Activated CD8-positive, alpha-beta memory T cell treated with anti-CD3 and anti-CD28 coated beads, Interleukin-2, amount 50 U/mL, for 4 hours (primary cell): Measurements from ENCODE around the gene TDRD3.

ENCODE experiments used
- DNase-seq: peaks from one replicate; pipeline ENCODE4 v3.0.0-alpha.2; 2020

The TDRD3 gene

GRCh38 chr13:60463787-60464186 is 66.8 kb downstream of the TDRD3 start:
- no peak for DNase-seq

GRCh38 chr13:60467098-60467497 is 70.1 kb downstream of the TDRD3 start:
- no peak for DNase-seq

GRCh38 chr13:60479273-60479672 is 82.3 kb downstream of the TDRD3 start:
- no peak for DNase-seq

GRCh38 chr13:60482012-60482411 is 85.0 kb downstream of the TDRD3 start:
- DNase-seq, result no peak

- no peak for DNase-seq
Observed at GRCh38 chr13:60484865-60485264, 87.8 kb downstream of the TDRD3 start.

- DNase-seq, result no peak
Observed at GRCh38 chr13:60491531-60491930, 94.5 kb downstream of the TDRD3 start.

- no peak for DNase-seq
Observed at GRCh38 chr13:60492187-60492586, 95.2 kb downstream of the TDRD3 start.

GRCh38 chr13:60494296-60494695 is 97.3 kb downstream of the TDRD3 start:
- no peak for DNase-seq

- no peak for DNase-seq
Observed at GRCh38 chr13:60501236-60501635, 104.2 kb downstream of the TDRD3 start.

- no peak for DNase-seq
Observed at GRCh38 chr13:60509601-60510386, 112.8 kb downstream of the TDRD3 start.

- no peak for DNase-seq
Observed at GRCh38 chr13:60511637-60512036, 114.6 kb downstream of the TDRD3 start.

GRCh38 chr13:60514891-60515290 is 117.9 kb downstream of the TDRD3 start:
- DNase-seq, result no peak

- no peak for DNase-seq
Observed at GRCh38 chr13:60519496-60519895, 122.5 kb downstream of the TDRD3 start.

GRCh38 chr13:60520902-60521569 is 124.0 kb downstream of the TDRD3 start:
- DNase-seq, result no peak

GRCh38 chr13:60538566-60538965 is 141.5 kb downstream of the TDRD3 start:
- DNase-seq, result no peak

GRCh38 chr13:60540276-60540675 is 143.3 kb downstream of the TDRD3 start:
- DNase-seq, result no peak

- DNase-seq, result no peak
Observed at GRCh38 chr13:60562096-60562780, 165.2 kb downstream of the TDRD3 start.

GRCh38 chr13:60571571-60571970 is 174.6 kb downstream of the TDRD3 start:
- no peak for DNase-seq

GRCh38 chr13:60572003-60572798 is 175.2 kb downstream of the TDRD3 start:
- no peak for DNase-seq

GRCh38 chr13:60572855-60573254 is 175.8 kb downstream of the TDRD3 start:
- no peak for DNase-seq

- no peak for DNase-seq
Observed at GRCh38 chr13:60574735-60575134, 177.7 kb downstream of the TDRD3 start.

GRCh38 chr13:60575142-60575541 is 178.1 kb downstream of the TDRD3 start:
- DNase-seq, result no peak

GRCh38 chr13:60577761-60578160 is 180.7 kb downstream of the TDRD3 start:
- no peak for DNase-seq
